Measurements from ENCODE around the gene METTL26.

- TF ChIP-seq FOXK1 (CRISPR knock-in tag; IDR thresholded peaks at IDR 0.05) (no peak), CTCF (IDR thresholded peaks at IDR 0.05) (no peak), ZNF263 (CRISPR knock-in tag; IDR thresholded peaks at IDR 0.05; ENCODE audit: low read depth) (no peak), ATF3 (CRISPR knock-in tag; conservative IDR thresholded peaks at IDR 0.05) (no peak)
Observed at GRCh38 chr16:668519-669171, 32.5 kb upstream of the METTL26 start.

Data from WTC11 (cell line).